GM19395 (cell line): ENCODE data around the gene CXXC5.

ENCODE experiments used
- ATAC-seq: cut with Tn5 transposase; IDR thresholded peaks from one replicate; pipeline ENCODE4 v1.9.1; 2021; ENCODE audit warnings: mild to moderate bottlenecking, moderate library complexity; ENCODE audit not compliant: unreplicated experiment

The CXXC5 gene

GRCh38 chr5:139650689-139651042 is 2.5 kb downstream of the CXXC5 start:
- no peak for ATAC-seq

GRCh38 chr5:139651043-139651834 is 3.1 kb downstream of the CXXC5 start:
- no peak for ATAC-seq

GRCh38 chr5:139651853-139652787 is 4.0 kb downstream of the CXXC5 start:
- peak; percentile 41 for ATAC-seq

GRCh38 chr5:139652788-139653241 is 4.7 kb downstream of the CXXC5 start:
- ATAC-seq: peak; percentile 44

GRCh38 chr5:139653616-139654015 is 5.5 kb downstream of the CXXC5 start:
- ATAC-seq: no peak

- no peak for ATAC-seq
Measured at GRCh38 chr5:139654464-139654863, 6.3 kb downstream of the CXXC5 start.

GRCh38 chr5:139654871-139655491 is 6.8 kb downstream of the CXXC5 start:
- no peak for ATAC-seq

- no peak for ATAC-seq
Measured at GRCh38 chr5:139655727-139656271, 7.7 kb downstream of the CXXC5 start.

- ATAC-seq: no peak
Measured at GRCh38 chr5:139657363-139658321, 9.5 kb downstream of the CXXC5 start.

GRCh38 chr5:139658501-139658927 is 10.4 kb downstream of the CXXC5 start:
- ATAC-seq: no peak

GRCh38 chr5:139658928-139659667 is 10.9 kb downstream of the CXXC5 start:
- no peak for ATAC-seq

- no peak for ATAC-seq
Measured at GRCh38 chr5:139659695-139660101, 11.5 kb downstream of the CXXC5 start.

GRCh38 chr5:139660105-139660922 is 12.2 kb downstream of the CXXC5 start:
- no peak for ATAC-seq

- no peak for ATAC-seq
Measured at GRCh38 chr5:139660923-139661814, 13.0 kb downstream of the CXXC5 start.

- ATAC-seq: no peak
Measured at GRCh38 chr5:139662617-139663016, 14.5 kb downstream of the CXXC5 start.

GRCh38 chr5:139663207-139664085 is 15.3 kb downstream of the CXXC5 start:
- ATAC-seq: no peak
